Measurements from ENCODE around the gene MUSTN1.

MUSTN1 gene

DNA sequence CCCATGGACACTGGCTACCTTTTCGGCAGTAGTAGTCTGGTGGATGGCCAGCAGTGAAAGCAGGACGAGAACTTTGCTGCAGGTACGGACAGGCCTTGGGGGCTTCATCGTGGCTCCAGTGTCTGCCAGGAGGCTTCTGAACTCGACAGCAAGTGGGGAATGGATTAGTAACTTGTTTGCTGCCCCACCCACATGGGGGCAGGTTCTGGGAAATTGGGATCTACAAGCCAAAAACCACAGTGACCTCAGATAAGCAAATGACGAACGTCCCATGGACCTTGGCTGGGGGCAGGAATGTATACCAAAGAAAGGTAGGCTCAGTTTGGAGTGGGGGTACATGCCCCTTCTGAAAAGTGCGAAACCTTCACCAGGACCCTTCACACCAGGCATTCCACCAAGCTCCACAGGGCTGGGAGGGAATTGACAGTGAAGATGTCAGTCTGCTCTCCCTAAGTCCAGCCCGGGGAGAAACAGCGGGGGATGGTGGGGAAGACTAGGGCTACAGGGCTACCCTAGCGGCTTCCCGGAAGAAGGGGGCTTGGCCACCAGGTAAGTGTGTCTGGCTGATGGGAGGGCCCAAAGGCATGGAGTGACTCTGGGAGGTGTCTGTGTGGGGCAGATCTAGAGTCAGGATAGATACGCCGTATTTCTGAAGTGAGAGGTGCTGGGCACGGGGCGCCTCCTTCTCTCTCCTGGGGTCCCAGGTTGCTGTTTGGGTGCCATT lies 4.1 kb downstream of the MUSTN1 start, which contains the start of gene ITIH4:
Gene ITIH4, minus strand, starts transcription at position 138 of the 724 bp plus-strand sequence. Its CDS starts 30 bp downstream, at position 108.
- no peak for DNase-seq

- DNase-seq = no peak
Measured at GRCh38 chr3:52829906-52830463, 4.8 kb downstream of the MUSTN1 start.

DNA sequence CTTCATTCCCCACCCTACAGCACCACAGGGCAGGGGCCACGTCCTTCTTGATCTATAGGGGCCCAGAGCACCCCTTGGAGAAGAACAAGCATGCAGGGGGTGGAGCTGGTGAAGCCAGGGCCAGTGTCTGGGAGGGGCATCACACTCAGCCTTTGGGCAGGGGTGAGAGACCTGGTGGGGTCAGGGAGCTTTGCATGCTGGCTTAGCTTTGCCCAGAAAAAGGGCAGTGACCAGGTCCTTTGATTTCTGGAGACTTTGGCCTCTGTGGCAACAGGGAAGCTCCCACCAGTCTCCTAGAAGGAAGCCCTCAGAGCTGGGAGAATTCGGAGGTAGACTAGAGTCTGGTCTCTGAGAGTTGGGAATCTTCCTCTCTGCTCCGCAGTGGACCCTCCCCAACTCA lies 5.3 kb downstream of the MUSTN1 start:
- no peak for DNase-seq

- DNase-seq = no peak
Measured at GRCh38 chr3:52827866-52828376, 6.9 kb downstream of the MUSTN1 start.

DNA sequence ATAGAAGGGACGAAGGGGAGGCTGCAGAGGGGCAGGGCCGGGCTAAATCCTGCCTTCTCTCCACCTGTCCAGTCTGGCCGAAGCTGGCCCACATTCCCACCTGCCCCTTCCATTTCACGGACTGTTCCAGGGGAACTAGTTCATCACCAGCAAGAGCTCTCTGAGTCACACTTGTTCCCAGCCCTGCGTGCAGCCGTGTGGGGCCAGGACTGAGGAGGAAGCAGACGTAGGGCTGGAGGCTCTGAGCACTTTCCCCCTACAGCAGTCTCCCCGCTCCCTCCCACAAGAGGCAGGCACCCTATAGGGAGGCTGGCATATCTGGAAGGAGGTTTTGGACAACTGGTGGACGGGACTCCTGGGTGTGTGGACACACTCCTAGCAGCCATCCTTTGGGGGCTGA lies 7.4 kb downstream of the MUSTN1 start:
- no peak for DNase-seq

GRCh38 chr3:52824037-52824436 lies 10.8 kb downstream of the MUSTN1 start:
- DNase-seq = no peak

- DNase-seq = no peak
Measured at GRCh38 chr3:52822363-52822762, 12.5 kb downstream of the MUSTN1 start.

GRCh38 chr3:52820736-52821135 lies 14.1 kb downstream of the MUSTN1 start:
- DNase-seq = no peak

- no peak for DNase-seq
Measured at GRCh38 chr3:52819936-52820335, 14.9 kb downstream of the MUSTN1 start.

- DNase-seq = no peak
Measured at GRCh38 chr3:52817860-52818259, 17.0 kb downstream of the MUSTN1 start.

GRCh38 chr3:52817221-52817620 lies 17.6 kb downstream of the MUSTN1 start:
- DNase-seq = no peak

- no peak for DNase-seq
Measured at GRCh38 chr3:52816654-52817053, 18.2 kb downstream of the MUSTN1 start.

DNA sequence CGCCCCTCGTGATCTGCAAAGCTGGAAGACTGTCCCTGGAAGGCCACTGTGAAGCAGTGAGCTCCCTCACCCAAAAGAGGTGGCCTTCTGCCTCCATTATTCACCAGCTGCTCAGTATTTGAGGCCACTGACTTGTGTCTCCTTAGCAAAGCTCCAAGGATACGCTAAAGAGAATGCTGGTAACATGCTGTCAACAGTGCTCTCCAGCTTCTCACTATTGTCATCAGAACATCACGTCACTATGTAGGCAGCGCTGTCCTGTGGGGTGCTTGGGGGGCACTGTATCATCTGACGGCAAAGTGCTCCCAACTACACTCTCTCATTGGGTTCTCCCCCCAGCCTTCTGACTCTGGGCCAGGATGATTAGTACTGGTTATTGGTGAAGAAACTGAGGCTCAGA lies 18.6 kb downstream of the MUSTN1 start:
- no peak for DNase-seq

DNA sequence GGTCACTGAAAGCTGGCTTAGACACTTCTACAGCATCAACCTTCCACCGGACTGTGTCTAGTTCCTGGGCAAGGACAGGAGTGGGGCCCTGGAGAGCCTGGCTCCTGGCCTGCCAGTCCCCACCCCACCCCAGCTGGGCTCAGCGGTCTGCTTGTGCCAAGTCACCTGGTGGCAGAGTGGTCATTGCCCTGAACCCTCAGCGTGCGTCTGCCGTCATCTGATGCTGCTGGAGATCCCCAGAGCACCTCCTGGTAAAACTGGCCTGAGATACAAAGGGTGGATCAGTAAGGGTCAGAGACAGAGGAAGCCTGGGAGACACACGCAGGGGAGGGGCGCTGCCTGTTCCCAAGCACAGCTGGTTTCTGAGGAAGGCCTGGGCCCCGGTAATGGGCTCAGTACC lies 21.0 kb downstream of the MUSTN1 start:
- DNase-seq = no peak

DNA sequence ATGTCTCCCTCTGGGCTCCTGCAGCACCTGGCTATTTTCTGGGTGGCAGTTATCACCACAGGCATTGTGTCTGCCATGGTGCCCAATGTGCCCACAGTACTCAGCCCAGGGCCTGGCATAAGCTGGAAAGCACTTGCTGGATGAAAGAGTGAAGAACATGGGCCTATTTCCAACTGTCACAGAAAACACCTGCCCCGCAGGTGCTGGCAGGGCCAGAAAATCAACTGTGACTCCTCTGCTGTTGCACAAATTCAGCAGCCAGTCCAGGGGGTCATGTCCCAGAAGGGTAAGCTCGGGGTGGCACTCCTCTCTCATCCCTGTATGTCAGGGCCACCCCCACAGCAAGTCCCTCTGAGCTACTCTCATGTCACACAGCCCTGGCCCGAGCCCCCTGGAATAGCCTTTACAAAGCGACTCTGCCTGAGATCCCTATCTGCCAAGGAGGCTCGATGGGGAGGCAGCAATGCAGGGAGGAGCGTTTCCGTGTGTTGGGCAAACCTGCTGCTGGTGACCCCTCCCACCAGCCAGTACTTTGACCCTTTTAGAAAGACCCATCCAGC lies 23.3 kb downstream of the MUSTN1 start:
- no peak for DNase-seq

- no peak for DNase-seq
Measured at GRCh38 chr3:52810923-52811322, 23.9 kb downstream of the MUSTN1 start.

- no peak for DNase-seq
Measured at GRCh38 chr3:52809662-52810377, 25.0 kb downstream of the MUSTN1 start.

- no peak for DNase-seq
Measured at GRCh38 chr3:52809149-52809548, 25.7 kb downstream of the MUSTN1 start.

- DNase-seq = no peak
Measured at GRCh38 chr3:52805270-52806039, 29.4 kb downstream of the MUSTN1 start.

DNA sequence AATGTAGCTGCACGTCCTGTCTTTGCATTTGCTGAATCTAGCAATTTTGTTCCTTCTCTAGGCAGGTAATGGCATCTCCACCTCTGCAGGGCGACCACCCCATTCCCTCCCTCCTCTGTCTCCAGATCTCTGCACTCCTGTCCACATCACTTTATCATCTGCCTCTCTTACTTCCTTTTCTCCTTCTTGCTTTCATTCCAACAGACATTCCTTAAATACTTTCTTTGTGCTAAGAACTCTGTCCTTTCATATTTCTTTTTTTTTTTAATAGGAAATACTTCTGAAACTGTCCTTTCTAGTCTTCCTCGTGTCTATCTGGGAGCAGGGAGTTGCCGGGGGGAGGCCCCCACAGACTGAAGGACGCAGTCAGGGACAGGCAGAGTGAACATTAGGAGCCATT lies 33.0 kb downstream of the MUSTN1 start:
- DNase-seq = no peak

DNA sequence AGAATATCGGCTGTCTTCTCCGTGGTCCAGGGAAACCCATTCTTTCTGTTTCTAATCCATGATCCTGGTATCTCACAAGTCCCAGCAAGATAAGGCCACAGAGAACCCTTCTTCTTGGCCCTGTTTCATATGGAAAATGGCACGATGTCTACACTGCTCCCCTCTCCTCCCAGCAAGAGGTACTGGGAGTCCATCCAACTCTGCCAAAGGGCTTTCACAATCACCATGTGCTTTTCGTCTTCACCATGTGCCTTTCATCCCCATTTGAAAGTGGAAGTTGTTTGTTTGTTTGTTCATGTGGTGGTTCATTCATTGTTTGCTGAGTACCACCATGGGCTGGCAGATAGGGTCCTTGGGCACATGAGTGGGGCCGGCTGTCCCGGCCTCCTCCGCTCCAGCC lies 34.7 kb downstream of the MUSTN1 start:
- DNase-seq = no peak

DNA sequence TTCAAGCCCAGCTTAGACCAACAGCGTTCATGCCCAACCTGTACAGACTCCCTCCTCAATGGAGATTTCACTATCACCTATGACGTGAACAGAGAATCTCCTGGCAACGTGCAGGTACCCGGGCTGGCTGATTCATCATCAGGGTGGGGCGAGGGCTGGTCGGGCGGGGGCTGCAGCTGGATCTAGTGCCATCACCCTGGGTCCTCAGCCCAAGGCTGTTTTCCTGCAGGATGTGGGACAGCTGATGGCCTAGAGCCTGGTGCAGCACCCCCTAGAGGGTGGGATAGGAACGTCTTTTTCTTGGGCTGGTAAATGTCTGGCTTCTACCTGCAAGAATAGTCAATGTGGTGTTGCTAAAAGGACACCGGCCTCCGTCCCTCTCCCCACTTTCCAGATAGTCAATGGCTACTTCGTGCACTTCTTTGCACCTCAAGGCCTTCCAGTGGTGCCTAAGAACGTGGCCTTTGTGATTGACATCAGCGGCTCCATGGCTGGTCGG lies 35.8 kb downstream of the MUSTN1 start:
- no peak for DNase-seq
